ENCODE results near the gene CRACR2B.

CRACR2B gene

GRCh38 chr11:790721-791564 lies 36.8 kb upstream of the CRACR2B start:
- Histone ChIP-seq H3K4me3 (ENCODE audit: low read depth in 1 of 2, low read length in 1 of 2) (no peak overlapping the region), H3K27me3 (peaks cover 39% of the 10 kb centered on the region), H3K27ac (no peak overlapping the region), H3K36me3 (peaks cover 7% of the 10 kb centered on the region), H3K9me3 (no peaks in the 10 kb centered on the region), H3K4me1 (ENCODE audit: control insufficient read depth in 1 of 2, insufficient read depth in 1 of 2, low read depth in 1 of 2, low read length in 1 of 2) (peaks cover 4 to 11% of the 10 kb centered on the region in 2 experiments)
- no peak for TF ChIP-seq CTCF (IDR thresholded peaks at IDR 0.05)

- H3K27me3 ChIP-seq: peaks cover 39% of the 10 kb centered on the region
- H3K9me3 ChIP-seq: no peaks in the 10 kb centered on the region
- peaks cover 12 to 21% of the 10 kb centered on the region in 2 experiments for H3K4me1 ChIP-seq (ENCODE audit: control insufficient read depth in 1 of 2, insufficient read depth in 1 of 2, low read depth in 1 of 2, low read length in 1 of 2)
- no peak overlapping the region for H3K27ac ChIP-seq
- no peak for TF ChIP-seq CTCF (IDR thresholded peaks at IDR 0.05)
- no peak overlapping the region for H3K4me3 ChIP-seq (ENCODE audit: low read depth in 1 of 2, low read length in 1 of 2)
- H3K36me3 ChIP-seq: peaks cover 7% of the 10 kb centered on the region
These were observed 35.8 kb upstream of the CRACR2B start for GRCh38 chr11:791658-792534.

- Histone ChIP-seq H3K4me3 (ENCODE audit: low read depth in 1 of 2, low read length in 1 of 2) (no peak overlapping the region), H3K9me3 (no peaks in the 10 kb centered on the region), H3K4me1 (ENCODE audit: control insufficient read depth in 1 of 2, insufficient read depth in 1 of 2, low read depth in 1 of 2, low read length in 1 of 2) (peaks cover 18 to 27% of the 10 kb centered on the region in 2 experiments), H3K27ac (no peak overlapping the region), H3K36me3 (peaks cover 7% of the 10 kb centered on the region), H3K27me3 (peaks cover 39% of the 10 kb centered on the region)
- TF ChIP-seq CTCF (IDR thresholded peaks at IDR 0.05): no peak
These were observed 35.2 kb upstream of the CRACR2B start for GRCh38 chr11:792535-792821.

- Histone ChIP-seq H3K9me3 (no peaks in the 10 kb centered on the region), H3K27ac (no peak overlapping the region), H3K27me3 (peaks cover 35% of the 10 kb centered on the region), H3K4me3 (ENCODE audit: low read depth in 1 of 2, low read length in 1 of 2) (no peak overlapping the region), H3K36me3 (peaks cover 7% of the 10 kb centered on the region), H3K4me1 (ENCODE audit: control insufficient read depth in 1 of 2, insufficient read depth in 1 of 2, low read depth in 1 of 2, low read length in 1 of 2) (peaks cover 22 to 31% of the 10 kb centered on the region in 2 experiments)
- no peak for TF ChIP-seq CTCF (IDR thresholded peaks at IDR 0.05)
These were observed 34.8 kb upstream of the CRACR2B start for GRCh38 chr11:792873-793272.

- peaks cover 25 to 36% of the 10 kb centered on the region in 2 experiments for H3K4me1 ChIP-seq (ENCODE audit: control insufficient read depth in 1 of 2, insufficient read depth in 1 of 2, low read depth in 1 of 2, low read length in 1 of 2)
- TF ChIP-seq CTCF (IDR thresholded peaks at IDR 0.05): no peak
- H3K4me3 ChIP-seq (ENCODE audit: low read depth in 1 of 2, low read length in 1 of 2): no peak overlapping the region
- H3K27ac ChIP-seq: no peak overlapping the region
- peaks cover 7% of the 10 kb centered on the region for H3K36me3 ChIP-seq
- H3K9me3 ChIP-seq: no peaks in the 10 kb centered on the region
- H3K27me3 ChIP-seq: peaks cover 28% of the 10 kb centered on the region
These were observed 34.2 kb upstream of the CRACR2B start for GRCh38 chr11:793556-793955.

Measured in neutrophil (primary cell).